ENCODE measurements around the gene RGMA. TPM values are rescaled to one million over a fixed set of nuclear protein-coding genes. Genes with fewer than 3 reads are reported as not detected.
A peak's percentile ranks its signal among the peaks of the same experiment; 100 is the strongest.

The RGMA gene
- total RNA-seq, 1 experiment from 2014 or later: 41.4 TPM

- Histone ChIP-seq H3K23ac (ENCODE audit: insufficient read length, low read depth, low read length) (no peak overlapping the region), H3K14ac (ENCODE audit: insufficient read depth, low read length) (no peak overlapping the region), H2BK120ac (ENCODE audit: low read depth, low read length, poor library complexity, severe bottlenecking) (no peak overlapping the region), H3K18ac (ENCODE audit: insufficient read length, low read depth, low read length) (no peak overlapping the region), H3K27me3 (ENCODE audit: insufficient read depth, low read length) (no peaks in the 10 kb centered on the region), H4K91ac (ENCODE audit: insufficient read length, low read depth, low read length) (no peak overlapping the region), H2BK15ac (ENCODE audit: low read depth, low read length) (no peak overlapping the region), H3K9me3 (ENCODE audit: control insufficient read depth, low read depth, low read length) (peaks cover 7% of the 10 kb centered on the region), H3K27ac (ENCODE audit: insufficient read length, low read depth, low read length) (no peak overlapping the region), H2AFZ (ENCODE audit: low read length) (no peak overlapping the region), H3K4me2 (ENCODE audit: insufficient read depth, insufficient read length, low read length) (no peak overlapping the region), H3T11ph (ENCODE audit: low read length) (no peak overlapping the region), H4K8ac (replicated peaks; ENCODE audit: insufficient read length, low read depth, low read length) (no peak overlapping the region), H4K5ac (ENCODE audit: insufficient read length, low read depth, low read length) (no peak overlapping the region), H3K4me1 (ENCODE audit: insufficient read depth, low read length) (no peaks in the 10 kb centered on the region), H3K9ac (ENCODE audit: extremely low read depth, insufficient read length, low read length) (no peak overlapping the region), H2BK5ac (ENCODE audit: insufficient read length, low read length) (no peak overlapping the region), H3K23me2 (ENCODE audit: insufficient read length, low read depth, low read length, poor library complexity, severe bottlenecking) (no peaks in the 10 kb centered on the region), H3K56ac (ENCODE audit: insufficient read length, low read depth, low read length) (no peak overlapping the region), H3K4ac (ENCODE audit: low read depth, low read length) (no peak overlapping the region), H2BK12ac (ENCODE audit: insufficient read length, low read depth, low read length) (no peak overlapping the region), H2AK5ac (ENCODE audit: insufficient read length, low read length) (no peak overlapping the region), H2BK20ac (ENCODE audit: low read depth, low read length, poor library complexity, severe bottlenecking) (no peak overlapping the region), H4K20me1 (ENCODE audit: control insufficient read depth, insufficient read depth, insufficient read length) (peaks cover 6% of the 10 kb centered on the region), H3K79me1 (ENCODE audit: insufficient read depth, low read depth, low read length, poor library complexity, severe bottlenecking) (peaks cover 3% of the 10 kb centered on the region), H3K79me2 (ENCODE audit: insufficient read depth, low read length) (no peaks in the 10 kb centered on the region)
- WGBS (ENCODE audit: extremely low coverage, insufficient read length, low lambda C conversion rate): no CpG with 5 or more reads among the region's 8 CpGs
- TF ChIP-seq CTCF (conservative IDR thresholded peaks at IDR 0.05): no peak
- no peak overlapping the region for H3K4me3 Mint-ChIP-seq
- peaks cover 72 to 99% (median 88%) of the 10 kb centered on the region in 3 experiments for H3K36me3 Mint-ChIP-seq (ENCODE audit: insufficient read depth in 1 of 3, low read depth in 3 of 3)
- H3K4me1 Mint-ChIP-seq: no peaks in the 10 kb centered on the region
- no peaks in the 10 kb centered on the region for H3K27me3 Mint-ChIP-seq (ENCODE audit: low read depth)
- peak overlapping the region in 2 of 3 experiments; percentile 19 to 61; a peak in 4 of 7 replicates for H3K27ac Mint-ChIP-seq
- DNase-seq: no peak
- peaks cover 11 to 13% of the 10 kb centered on the region in 2 experiments for H3K9me3 Mint-ChIP-seq
Measured at GRCh38 chr15:93049233-93049632, 39.8 kb downstream of the RGMA start.

All from H9 (cell line).